ENCODE results near the gene KLHL40. TPM values are rescaled to one million over a fixed set of nuclear protein-coding genes. Genes with fewer than 3 reads are reported as not detected.

Gene KLHL40
- total RNA-seq, 6 experiments from 2014 or later: not detected

DNA sequence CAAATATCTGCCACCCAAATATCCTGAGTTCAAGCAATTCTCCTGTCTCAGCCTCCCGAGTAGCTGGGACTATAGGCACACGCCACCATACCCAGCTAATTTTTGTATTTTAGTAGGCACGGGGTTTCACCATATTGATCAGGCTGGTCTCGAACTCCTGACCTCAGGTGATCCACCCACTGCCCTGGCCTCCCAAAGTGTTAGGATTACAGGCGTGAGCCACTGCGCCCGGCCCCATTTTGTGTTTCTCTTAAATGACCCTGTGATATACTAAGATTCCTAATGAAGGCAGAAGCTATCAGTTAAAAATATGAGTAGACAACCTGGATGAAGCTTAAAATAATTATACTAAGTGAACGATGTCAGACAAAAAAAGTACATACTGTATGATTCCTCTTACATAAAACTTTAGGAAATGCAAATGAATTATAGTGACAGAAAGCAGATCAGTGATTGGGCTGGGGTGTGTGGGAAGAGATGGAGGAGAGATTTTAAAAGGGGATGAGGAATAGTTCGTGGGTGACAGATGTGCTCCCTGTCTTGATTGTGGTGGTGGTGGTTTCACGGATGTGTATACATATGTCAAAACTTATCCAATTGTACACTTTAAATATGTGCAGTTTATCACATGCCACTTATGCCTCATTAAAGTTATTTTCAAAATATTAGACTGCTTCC lies 3.8 kb upstream of the KLHL40 start:
- DNase-seq: no peak
- Mint-ChIP-seq H3K4me3 (no peak overlapping the region), H3K27me3 (ENCODE audit: insufficient read depth) (peaks cover 14% of the 10 kb centered on the region), H3K9me3 (peaks cover 15% of the 10 kb centered on the region), H3K4me1 (ENCODE audit: low read depth) (peaks cover 37% of the 10 kb centered on the region), H3K27ac (no peak overlapping the region), H3K36me3 (ENCODE audit: low read depth) (no peaks in the 10 kb centered on the region)
- TF ChIP-seq, protein P1, sequence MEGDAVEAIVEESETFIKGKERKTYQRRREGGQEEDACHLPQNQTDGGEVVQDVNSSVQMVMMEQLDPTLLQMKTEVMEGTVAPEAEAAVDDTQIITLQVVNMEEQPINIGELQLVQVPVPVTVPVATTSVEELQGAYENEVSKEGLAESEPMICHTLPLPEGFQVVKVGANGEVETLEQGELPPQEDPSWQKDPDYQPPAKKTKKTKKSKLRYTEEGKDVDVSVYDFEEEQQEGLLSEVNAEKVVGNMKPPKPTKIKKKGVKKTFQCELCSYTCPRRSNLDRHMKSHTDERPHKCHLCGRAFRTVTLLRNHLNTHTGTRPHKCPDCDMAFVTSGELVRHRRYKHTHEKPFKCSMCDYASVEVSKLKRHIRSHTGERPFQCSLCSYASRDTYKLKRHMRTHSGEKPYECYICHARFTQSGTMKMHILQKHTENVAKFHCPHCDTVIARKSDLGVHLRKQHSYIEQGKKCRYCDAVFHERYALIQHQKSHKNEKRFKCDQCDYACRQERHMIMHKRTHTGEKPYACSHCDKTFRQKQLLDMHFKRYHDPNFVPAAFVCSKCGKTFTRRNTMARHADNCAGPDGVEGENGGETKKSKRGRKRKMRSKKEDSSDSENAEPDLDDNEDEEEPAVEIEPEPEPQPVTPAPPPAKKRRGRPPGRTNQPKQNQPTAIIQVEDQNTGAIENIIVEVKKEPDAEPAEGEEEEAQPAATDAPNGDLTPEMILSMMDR (IDR thresholded peaks at IDR 0.05): no peak

DNA sequence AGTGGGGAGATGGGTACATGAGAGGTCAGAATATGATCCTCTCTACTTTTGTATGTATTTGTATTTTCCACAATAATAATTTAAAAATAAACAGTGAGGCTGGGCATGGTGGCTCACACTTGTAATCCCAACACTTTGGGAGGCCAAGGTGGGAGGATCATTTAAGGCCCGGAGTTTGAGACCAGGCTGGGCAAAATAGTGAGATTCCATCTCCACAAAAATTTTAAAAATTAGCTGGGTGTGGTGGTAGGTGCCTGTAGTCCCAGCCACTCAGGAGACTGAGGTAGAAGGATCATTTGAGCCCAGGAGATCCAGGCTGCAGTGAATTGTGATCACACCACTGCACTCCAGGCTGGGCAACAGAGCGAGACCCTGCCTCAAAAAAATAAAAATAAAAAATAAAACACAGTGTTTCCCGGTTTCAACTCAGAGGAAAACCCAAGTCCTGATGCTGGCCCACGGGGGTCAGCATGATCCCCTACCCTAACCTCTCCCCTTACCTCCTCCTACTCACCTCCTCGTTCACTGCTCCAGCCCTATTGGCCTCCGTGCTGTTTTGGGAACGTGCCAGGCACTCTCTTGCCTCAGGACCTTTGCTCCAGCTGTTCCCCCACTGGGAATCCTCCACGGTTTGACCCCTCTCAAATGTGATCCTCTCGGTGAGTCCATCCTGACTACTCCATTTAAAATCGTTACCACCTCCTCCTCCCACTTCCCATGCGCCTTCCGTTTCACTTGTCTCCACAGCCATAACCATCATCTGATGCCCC lies 2.9 kb upstream of the KLHL40 start:
- DNase-seq: no peak
- TF ChIP-seq, protein P1 (IDR thresholded peaks at IDR 0.05): no peak
- peaks cover 5% of the 10 kb centered on the region; the same call in 1 of the 2 replicates for H3K9me3 Mint-ChIP-seq
- H3K4me1 Mint-ChIP-seq (ENCODE audit: low read depth): peaks cover 37% of the 10 kb centered on the region
- no peaks in the 10 kb centered on the region for H3K36me3 Mint-ChIP-seq (ENCODE audit: low read depth)
- H3K27me3 Mint-ChIP-seq (ENCODE audit: insufficient read depth): peaks cover 22% of the 10 kb centered on the region
- H3K27ac Mint-ChIP-seq: no peak overlapping the region
- no peak overlapping the region for H3K4me3 Mint-ChIP-seq

DNA sequence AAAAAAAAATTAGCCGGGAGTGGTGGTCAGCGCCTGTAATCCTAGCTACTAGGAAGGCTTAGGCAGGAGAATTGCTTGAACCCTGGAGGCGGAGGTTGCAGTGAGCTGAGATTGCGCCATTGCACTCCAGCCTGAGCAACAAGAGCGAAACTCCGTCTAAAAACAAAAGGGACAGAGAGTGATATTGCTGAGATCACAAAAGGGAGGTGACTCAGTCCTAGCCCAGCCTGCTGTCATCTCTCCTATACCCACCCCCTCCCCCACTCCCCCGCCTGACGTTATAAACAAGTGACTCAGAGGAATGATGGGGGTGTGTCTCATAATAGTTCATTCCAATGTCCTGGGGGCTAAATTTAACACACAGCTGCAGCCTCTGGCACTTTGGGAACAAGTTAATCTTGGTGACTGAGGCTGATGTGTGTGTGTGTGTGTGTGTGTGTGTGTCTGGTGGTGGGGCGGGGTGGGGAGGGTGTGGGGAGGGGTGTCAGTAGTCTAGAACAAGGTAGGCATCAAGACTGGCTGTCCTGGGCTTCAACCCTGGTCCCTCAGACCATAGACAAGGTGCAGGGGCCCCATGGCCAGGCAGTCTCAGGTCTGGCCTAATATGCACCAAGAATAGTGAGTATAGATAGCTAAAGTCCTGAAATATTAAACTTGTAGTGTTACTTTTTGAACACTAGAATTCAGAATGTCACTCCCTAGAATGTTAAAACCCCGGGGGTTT lies 1.3 kb upstream of the KLHL40 start:
- H3K4me3 Mint-ChIP-seq: peak overlapping the region; percentile 78
- DNase-seq: peak; percentile 93

DNA sequence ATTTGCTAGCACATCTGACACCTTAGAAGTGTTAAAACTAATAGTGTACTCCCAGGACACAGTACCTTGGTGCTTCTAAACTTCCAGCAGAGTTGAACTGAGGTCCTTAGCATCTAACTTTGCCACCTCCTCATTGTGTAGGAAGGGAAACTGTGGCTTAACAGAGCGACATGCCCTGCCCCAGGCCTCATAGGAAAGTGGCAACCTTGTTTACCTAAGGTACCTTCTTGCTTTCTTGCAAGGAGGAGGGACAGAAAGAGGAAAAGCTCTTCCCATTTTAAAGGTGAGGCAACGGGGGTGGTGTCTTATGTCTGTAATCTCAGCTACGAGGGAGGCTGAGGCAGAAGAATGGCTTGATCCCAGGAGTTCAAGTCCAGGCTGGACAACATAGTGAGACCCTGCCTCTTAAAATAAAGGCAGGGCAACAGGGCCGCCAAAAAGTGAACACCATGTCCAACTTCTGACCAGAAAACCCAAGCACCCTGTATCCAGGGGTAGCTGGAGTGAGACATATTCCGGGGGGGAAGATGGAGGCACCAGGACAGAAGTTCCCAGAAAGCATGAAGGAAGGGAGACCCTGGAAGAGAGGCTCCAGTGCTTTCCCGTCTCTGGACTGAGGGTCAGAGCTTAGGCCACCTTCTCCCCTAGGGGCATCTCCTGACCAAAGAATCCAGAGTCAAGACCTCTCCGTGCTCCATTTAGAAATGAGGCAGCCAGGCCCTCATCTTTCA lies 540 bp upstream of the KLHL40 start:
- Mint-ChIP-seq H3K4me1 (ENCODE audit: low read depth) (peaks cover 35% of the 10 kb centered on the region), H3K27me3 (ENCODE audit: insufficient read depth) (peaks cover 24% of the 10 kb centered on the region), H3K4me3 (no peak overlapping the region), H3K9me3 (no peaks in the 10 kb centered on the region), H3K36me3 (ENCODE audit: low read depth) (no peaks in the 10 kb centered on the region), H3K27ac (no peak overlapping the region)
- no peak for DNase-seq
- TF ChIP-seq, protein P1 (IDR thresholded peaks at IDR 0.05): no peak

More for the DNA sequence above, 1.3 kb upstream of the KLHL40 start:
- H3K36me3 Mint-ChIP-seq (ENCODE audit: low read depth): no peaks in the 10 kb centered on the region
- H3K27ac Mint-ChIP-seq: peak overlapping the region; percentile 54; the same call in 1 of the 2 replicates
- H3K9me3 Mint-ChIP-seq: no peaks in the 10 kb centered on the region
- TF ChIP-seq, protein P1 (IDR thresholded peaks at IDR 0.05): no peak
- H3K4me1 Mint-ChIP-seq (ENCODE audit: low read depth): peaks cover 37% of the 10 kb centered on the region
- H3K27me3 Mint-ChIP-seq (ENCODE audit: insufficient read depth): peaks cover 19% of the 10 kb centered on the region

All from HFFc6 (cell line).